Adrenal gland (tissue), 12 donors: ENCODE measurements around the gene ZNF277. TPM values are rescaled to one million over a fixed set of nuclear protein-coding genes. Genes with fewer than 3 reads are reported as not detected.

Source experiments
- DNase-seq, 7 donors: peaks; one replicate each; pipeline ENCODE4 v3.0.0-alpha.2; 2019 to 2020
- H3K27ac ChIP-seq, 5 donors: fragments of 200-600 bp; sonication (generic) in 4 of 5; 1 replicate in 3 of 5; 2 replicates in 2 of 5; pipeline versions ENCODE4 v1.5.1 to v1.8.0; 2016 to 2020; ENCODE audit warnings: mild to moderate bottlenecking in 1 of 5
- H3K27me3 ChIP-seq: fragments of 200-600 bp; 2 replicates; pipeline ENCODE4 v1.8.0; 2021
- H3K36me3 ChIP-seq, 2 donors: fragments of 200-600 bp; replicated peaks in 1 of 2; 1 replicate in 1 of 2; 2 replicates in 1 of 2; pipeline versions ENCODE4 v1.5.1 to v1.8.0; 2018 to 2022
- H3K4me1 ChIP-seq, 2 donors: fragments of 200-600 bp; replicated peaks in 1 of 2; 1 replicate in 1 of 2; 2 replicates in 1 of 2; pipeline versions ENCODE4 v1.5.1 to v1.8.0; 2018 to 2021
- H3K4me3 ChIP-seq, 4 donors: fragments of 200-600 bp; sonication (generic) in 3 of 4; one replicate each; pipeline ENCODE4 v1.5.1; 2016 to 2018
- H3K9me3 ChIP-seq, 3 donors: fragments of 200-600 bp; sonication (generic) in 1 of 3; replicated peaks in 1 of 3; 1 replicate in 2 of 3; 2 replicates in 1 of 3; pipeline versions ENCODE4 v1.5.1 to v1.8.0; 2016 to 2021
- CTCF ChIP-seq, 6 experiments: fragments of 450-650 bp in 4 of 6; fragments of 200-600 bp in 2 of 6; sonication (generic) in 1 of 6; IDR thresholded peaks; 1 replicate in 5 of 6; 2 replicates in 1 of 6; pipeline versions ENCODE4 v1.5.1 to v1.8.0; 2016 to 2021; ENCODE audit warnings: antibody characterized with exemption in 6 of 6, mild to moderate bottlenecking in 2 of 6, moderate library complexity in 1 of 6
- POLR2A ChIP-seq, 2 donors: fragments of 450-650 bp; IDR thresholded peaks; one replicate each; pipeline ENCODE4 v1.6.1; 2017; ENCODE audit warnings: antibody characterized with exemption in 2 of 2, mild to moderate bottlenecking in 2 of 2, moderate library complexity in 1 of 2
- WGBS, 4 donors: extraction: QIAGEN DNeasy Blood & Tissue Kit in 2 of 4; methylation state at CpG; one replicate each; pipeline versions ENCODE4 v1.1.5 to v1.1.7; 2013 to 2017; 5-methylcytosine and 5-hydroxymethylcytosine counted together
- intact Hi-C, 2 donors: fragments of 100-400 bp; cut with DNase I; formaldehyde crosslinking; loops; one replicate each; pipeline versions ENCODE4 v1.14.1 to v1.15.0; 2022 to 2023
- polyA plus RNA-seq, 3 donors: library from polyadenylated mRNA; stranded (reverse); fragments of 200-250 nt in 2 of 3; fragments of 350-450 nt in 1 of 3; fragmentation: Illumina TruSeq in 1 of 3; extraction: RNeasy Lipid Tissue Mini Kit (QIAGEN cat#74804) in 1 of 3; gene quantifications; one replicate each; pipeline ENCODE4 v1.2.3, GENCODE V29; 2013 to 2014
- total RNA-seq, 9 donors: library from RNA; depleted of rRNA in 4 of 9; stranded (reverse); fragments of >200 nt in 4 of 9; fragments of 120-200 nt in 1 of 9; fragmentation: NEBNext Ultra II Directional in 1 of 9; extraction: Animal tissue kit (Norgen Biotek cat#: 25700) in 1 of 9; gene quantifications; one replicate each; pipeline versions ENCODE4 v1.1.0 to v1.2.4, GENCODE V29; 2013 to 2023
- donor health status: healthy with polysubstance abuse.
- donor health status: Bipolar disorder and iron deficiency.
- donor health status: DM: yes; HTN: yes; CAD: no.
- donor health status: DM: no; HTN: no; CAD: no.
- donor health status: DM: no; HTN: no; CAD: no.
- donor health status: DM: yes; HTN: yes; CAD: no.

ZNF277 gene
- total and polyA plus RNA-seq, 12 donors, result 12.6 to 30.6 (median 19.7) TPM

DNA sequence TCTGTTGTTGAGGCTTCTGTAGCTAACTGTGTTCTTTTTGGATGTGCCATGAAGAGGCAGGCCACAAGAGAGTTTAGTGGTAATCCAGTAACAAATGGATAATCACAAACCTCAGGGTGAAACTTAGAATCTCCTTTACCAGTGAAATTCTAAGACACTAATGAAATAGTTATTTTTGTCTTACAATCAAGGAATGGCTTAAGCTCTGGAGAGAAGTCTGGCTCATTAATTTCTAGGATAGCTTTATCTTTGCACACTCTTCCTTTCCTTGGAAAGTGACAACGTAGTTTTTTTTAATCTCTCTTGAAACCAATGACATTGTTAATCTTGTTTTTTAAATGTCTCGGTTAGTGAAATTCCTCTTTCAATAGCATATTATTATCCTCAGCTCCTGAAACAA is 150.1 kb downstream of the ZNF277 start:
- Histone ChIP-seq H3K4me3 (no peak overlapping the region), H3K27ac (no peak overlapping the region), H3K4me1 (no peaks in the 10 kb centered on the region), H3K9me3 (no peaks in the 10 kb centered on the region), H3K27me3 (no peaks in the 10 kb centered on the region), H3K36me3 (no peaks in the 10 kb centered on the region)
- no peak for DNase-seq
- intact Hi-C loops, result loop anchor here in 1 of 2 donors (10.0 kb wide), 1 partner anchor 62 kb away; no protein-coding TSS in a partner anchor
- no peak for TF ChIP-seq POLR2A (IDR thresholded peaks at IDR 0.05)
- no peak for TF ChIP-seq CTCF (IDR thresholded peaks at IDR 0.05)
- WGBS, 4 donors, result 58 to 69% (median 61%) methylated on average over 2 of the region's 2 CpGs

- WGBS, 4 donors, result 68 to 76% (median 70%) methylated on average over 4 of the region's 4 CpGs
Observed at GRCh38 chr7:112357136-112357535, 150.6 kb downstream of the ZNF277 start.

DNA sequence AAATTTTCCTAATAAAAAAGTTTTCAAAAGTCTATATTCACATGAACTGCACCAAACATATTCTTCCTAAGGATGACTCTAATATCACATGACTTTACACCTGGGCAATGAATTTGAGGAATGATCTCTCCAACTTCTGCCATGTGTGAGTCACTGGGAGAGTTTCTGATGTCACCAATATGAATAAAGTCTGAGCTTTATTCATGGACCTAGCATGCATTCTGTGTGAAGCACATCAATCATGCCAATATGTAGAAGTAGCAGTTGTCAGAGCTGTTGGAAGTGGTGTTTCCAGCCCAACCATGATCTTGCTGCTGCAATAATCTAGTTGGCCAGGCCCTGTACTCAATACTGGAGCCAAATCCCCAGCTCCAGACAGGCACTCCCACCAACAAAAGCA is 152.0 kb downstream of the ZNF277 start:
- H3K9me3 ChIP-seq, result no peaks in the 10 kb centered on the region
- H3K4me1 ChIP-seq, result no peaks in the 10 kb centered on the region
- H3K27me3 ChIP-seq, result no peaks in the 10 kb centered on the region
- intact Hi-C loops, result loop anchor here in 1 of 2 donors (10.0 kb wide), 1 partner anchor 64 kb away; no protein-coding TSS in a partner anchor
- no peaks in the 10 kb centered on the region for H3K36me3 ChIP-seq
- no peak for DNase-seq
- H3K27ac ChIP-seq, result no peak overlapping the region
- TF ChIP-seq CTCF (IDR thresholded peaks at IDR 0.05), result no peak
- no peak for TF ChIP-seq POLR2A (IDR thresholded peaks at IDR 0.05)
- no peak overlapping the region for H3K4me3 ChIP-seq

More at GRCh38 chr7:112357136-112357535, 150.6 kb downstream of the ZNF277 start:
- Histone ChIP-seq H3K36me3 (no peaks in the 10 kb centered on the region), H3K27ac (no peak overlapping the region), H3K4me1 (no peaks in the 10 kb centered on the region), H3K9me3 (no peaks in the 10 kb centered on the region), H3K4me3 (no peak overlapping the region), H3K27me3 (no peaks in the 10 kb centered on the region)
- no peak for DNase-seq
- intact Hi-C loops, result loop anchor here in 1 of 2 donors (10.0 kb wide), 1 partner anchor 62 kb away; no protein-coding TSS in a partner anchor
- no peak for TF ChIP-seq POLR2A (IDR thresholded peaks at IDR 0.05)
- no peak for TF ChIP-seq CTCF (IDR thresholded peaks at IDR 0.05)

- Histone ChIP-seq H3K4me1 (no peaks in the 10 kb centered on the region), H3K27me3 (no peaks in the 10 kb centered on the region), H3K4me3 (no peak overlapping the region), H3K36me3 (no peaks in the 10 kb centered on the region), H3K9me3 (no peaks in the 10 kb centered on the region), H3K27ac (no peak overlapping the region)
- intact Hi-C loops, result loop anchor here in 1 of 2 donors (10.0 kb wide), 1 partner anchor 64 kb away; no protein-coding TSS in a partner anchor
- no peak for DNase-seq
- TF ChIP-seq CTCF (IDR thresholded peaks at IDR 0.05), result no peak
- no peak for TF ChIP-seq POLR2A (IDR thresholded peaks at IDR 0.05)
Observed at GRCh38 chr7:112359086-112359485, 152.6 kb downstream of the ZNF277 start.
